K562 (cell line): Measurements from ENCODE around the gene KRTAP2-3.

ENCODE experiments used
- ATF6 ChIP-seq: sonication (generic); formaldehyde crosslinking; IDR thresholded peaks from 2 replicates; pipeline ENCODE4 v1.4.0; 2020; ENCODE audit warnings: mild to moderate bottlenecking, missing genetic modification reagents
- CHD2 ChIP-seq: IDR thresholded peaks from 2 replicates; pipeline ENCODE4 v1.6.1; 2011; ENCODE audit warnings: low read depth, low read length
- CLOCK ChIP-seq: fragments of 250-450 bp; sonication (Bioruptor Pico); IDR thresholded peaks from 2 replicates; pipeline ENCODE4 v1.4.0; 2020; ENCODE audit warnings: mild to moderate bottlenecking, moderate library complexity, borderline replicate concordance
- CTCF ChIP-seq, 3 experiments: IDR thresholded peaks in 2 of 3; conservative IDR thresholded peaks in 1 of 3; 2 replicates each; pipeline ENCODE4 v1.5.1; 2011 to 2012; ENCODE audit warnings: low read length in 3 of 3, mild to moderate bottlenecking in 3 of 3, control low read depth in 2 of 3, improper control_type of control experiment in 1 of 3, inconsistent platforms in 1 of 3, low read depth in 1 of 3, mixed read lengths in 1 of 3, moderate library complexity in 1 of 3; ENCODE audit not compliant: insufficient read depth in 2 of 3
- EGR1 ChIP-seq: fragments of 450-650 bp; conservative IDR thresholded peaks from 2 replicates; pipeline ENCODE4 v1.6.1; 2017; ENCODE audit warnings: mild to moderate bottlenecking
- GATAD2B ChIP-seq: fragments of 450-650 bp; IDR thresholded peaks from 2 replicates; pipeline ENCODE4 v1.6.1; 2017; ENCODE audit warnings: mild to moderate bottlenecking, borderline replicate concordance
- HNRNPH1 ChIP-seq: fragments of 200-400 bp; formaldehyde crosslinking; optimal IDR thresholded peaks from 2 replicates; pipeline ENCODE3; 2017; ENCODE audit warnings: low read depth, mild to moderate bottlenecking, low read length, moderate library complexity
- IFI16 ChIP-seq: fragments of 250-450 bp; sonication (Bioruptor Pico); IDR thresholded peaks from 2 replicates; pipeline ENCODE4 v2.1.2; 2022; ENCODE audit warnings: mild to moderate bottlenecking, inconsistent platforms
- MLX ChIP-seq, 2 experiments: fragments of 450-650 bp in 1 of 2; sonication (generic) in 1 of 2; formaldehyde crosslinking; conservative IDR thresholded peaks; 2 replicates each; pipeline versions ENCODE4 v1.4.0 to v1.8.1; 2020 to 2022; ENCODE audit warnings: mild to moderate bottlenecking in 1 of 2, missing genetic modification reagents in 1 of 2
- NR3C1 ChIP-seq: sonication (generic); formaldehyde crosslinking; IDR thresholded peaks from 2 replicates; pipeline ENCODE4 v1.8.1; 2022; ENCODE audit warnings: missing genetic modification reagents
- PTBP1 ChIP-seq: fragments of 200-400 bp; formaldehyde crosslinking; IDR thresholded peaks from 2 replicates; pipeline ENCODE4 v1.6.1; 2017; ENCODE audit warnings: low read depth, low read length
- SUPT5H ChIP-seq: fragments of 450-650 bp; IDR thresholded peaks from 2 replicates; pipeline ENCODE4 v1.6.1; 2016
- TCF7 ChIP-seq: sonication (generic); IDR thresholded peaks from 2 replicates; pipeline ENCODE4 v1.6.1; 2016; ENCODE audit warnings: antibody characterized with exemption, borderline replicate concordance
- ZBTB17 ChIP-seq: fragments of 450-650 bp; formaldehyde crosslinking; IDR thresholded peaks from 2 replicates; pipeline ENCODE4 v1.4.0; 2020; ENCODE audit warnings: mild to moderate bottlenecking

GRCh38 chr17:41048441-41048840 is 11.5 kb downstream of the KRTAP2-3 start:
- TF ChIP-seq CTCF (IDR thresholded peaks at IDR 0.05 in 2 of 3, conservative IDR thresholded peaks at IDR 0.05 in 1 of 3; ENCODE audit: insufficient read depth in 2 of 3, low read depth in 1 of 3, low read length in 3 of 3) (no peak), EGR1 (no peak), HNRNPH1 (no peak), PTBP1 (no peak), SUPT5H (no peak), NR3C1 (CRISPR knock-in tag) (no peak), CHD2 (no peak), TCF7 (no peak), ATF6 (no peak), GATAD2B (no peak), ZBTB17 (CRISPR knock-in tag) (no peak), IFI16 (no peak), CLOCK (CRISPR knock-in tag) (no peak), MLX (CRISPR knock-in tag; conservative IDR thresholded peaks at IDR 0.05) (no peak)
